Epithelial cell of proximal tubule (primary cell): ENCODE measurements around the gene TRIM26. TPM values are rescaled to one million over a fixed set of nuclear protein-coding genes. Genes with fewer than 3 reads are reported as not detected.
"Not testable (repeated sequence)": the region's sequence is repeated elsewhere in the genome, so short reads cannot be mapped to it uniquely, and the experiment has no call there.

ENCODE experiments used
- DNase-seq: peaks from one replicate; pipeline ENCODE4 v3.0.0-alpha.2; 2011; ENCODE audit warnings: low read depth
- H3K4me3 ChIP-seq: 2 replicates; pipeline ENCODE4 v1.5.1; 2011; ENCODE audit warnings: low read depth, mild to moderate bottlenecking, low read length
- CTCF ChIP-seq: conservative IDR thresholded peaks from 2 replicates; pipeline ENCODE4 v1.5.1; 2012; ENCODE audit warnings: low read depth, mild to moderate bottlenecking, low read length
- total RNA-seq: library from RNA; depleted of rRNA; stranded (reverse); fragments of >200 nt; gene quantifications from 2 replicates; pipeline ENCODE4 v1.2.3, GENCODE V29; 2015

The TRIM26 gene
- total RNA-seq, 1 donor from 2014 or later = 14.7 TPM

- peak; percentile 92 for TF ChIP-seq CTCF
- H3K4me3 ChIP-seq = no peak overlapping the region
- no peak for DNase-seq
These were observed 43.3 kb downstream of the TRIM26 start for GRCh38 chr6:30169658-30170614.

- DNase-seq = no peak
- no peak overlapping the region for H3K4me3 ChIP-seq
- no peak for TF ChIP-seq CTCF
These were observed 44.5 kb downstream of the TRIM26 start for GRCh38 chr6:30168741-30169140.

- DNase-seq = no peak
- H3K4me3 ChIP-seq = no peak overlapping the region
- TF ChIP-seq CTCF = no peak
These were observed 46.1 kb downstream of the TRIM26 start for GRCh38 chr6:30167101-30167500.

- not testable (repeated sequence) for H3K4me3 ChIP-seq, DNase-seq
These were observed 48.0 kb downstream of the TRIM26 start for GRCh38 chr6:30165238-30165637.

- no peak for DNase-seq
- TF ChIP-seq CTCF = no peak
- H3K4me3 ChIP-seq = no peak overlapping the region
These were observed 48.5 kb downstream of the TRIM26 start for GRCh38 chr6:30164714-30165113.

GRCh38 chr6:30163918-30164654 is 49.1 kb downstream of the TRIM26 start:
- peak overlapping the region; percentile 49 for H3K4me3 ChIP-seq
- no peak for DNase-seq
- no peak for TF ChIP-seq CTCF

GRCh38 chr6:30163090-30163917 is 49.9 kb downstream of the TRIM26 start, which contains the start of gene TRIM15:
Gene TRIM15 (plus strand): TSS chr6:30163546. CDS start chr6:30163685, 139 bp downstream.
- no peak for TF ChIP-seq CTCF
- no peak for DNase-seq
- peak within 1 kb of the TSS; percentile 49 for H3K4me3 ChIP-seq
